ENCODE measurements around the gene LOXHD1. TPM values are rescaled to one million over a fixed set of nuclear protein-coding genes. Genes with fewer than 3 reads are reported as not detected.

LOXHD1 gene
- total RNA-seq, 1 experiment from 2014 or later = not detected

DNA sequence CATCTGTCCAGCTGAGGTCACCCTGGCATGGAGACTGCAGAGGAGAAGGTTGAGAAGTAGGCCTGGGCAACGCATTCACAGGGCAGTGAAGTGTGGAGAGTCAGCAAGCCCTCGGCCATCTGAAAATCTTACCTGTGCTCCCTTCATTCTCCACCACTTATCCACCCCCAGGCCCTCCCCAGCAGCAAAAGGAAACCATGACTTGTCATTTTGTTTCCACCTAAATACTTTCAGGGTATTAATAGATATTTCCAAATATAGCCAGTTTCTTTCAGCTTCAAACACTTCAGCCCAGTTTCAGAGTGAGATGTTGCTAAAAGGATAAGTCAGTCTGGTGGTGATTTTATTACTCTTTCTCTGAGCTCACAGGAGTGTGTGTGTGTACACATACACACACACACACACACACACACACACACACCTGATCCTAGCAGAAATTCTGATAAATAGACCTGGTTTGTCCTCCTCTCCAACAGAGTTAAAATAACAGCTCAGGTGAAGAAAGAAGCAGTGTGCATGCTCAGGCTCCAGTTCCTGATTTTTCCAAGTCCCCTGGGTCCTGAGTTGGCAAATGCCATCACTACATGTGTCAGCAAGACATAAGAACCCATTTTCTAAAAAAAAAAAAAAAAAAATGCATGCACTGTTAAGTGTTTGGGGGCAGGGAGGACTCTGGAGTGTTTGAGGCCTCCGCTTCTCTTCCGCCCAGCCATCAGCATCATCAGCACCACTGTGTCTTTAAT lies 82.8 kb downstream of the LOXHD1 start:
- Mint-ChIP-seq H3K4me3 (ENCODE audit: unreplicated experiment) (no peak overlapping the region), H3K36me3 (ENCODE audit: insufficient read depth, unreplicated experiment) (no peaks in the 10 kb centered on the region), H3K27me3 (ENCODE audit: insufficient read depth, unreplicated experiment) (peaks cover 11% of the 10 kb centered on the region), H3K9me3 (ENCODE audit: unreplicated experiment) (no peaks in the 10 kb centered on the region), H3K4me1 (ENCODE audit: low read depth, unreplicated experiment) (no peaks in the 10 kb centered on the region), H3K27ac (ENCODE audit: unreplicated experiment) (no peak overlapping the region)
- intact Hi-C loops (cut with micrococcal nuclease; ENCODE audit: unreplicated experiment) = no loop called here
- H3K4me3 ChIP-seq (ENCODE audit: low read depth, low read length) = no peak overlapping the region
- TF ChIP-seq, protein P1, sequence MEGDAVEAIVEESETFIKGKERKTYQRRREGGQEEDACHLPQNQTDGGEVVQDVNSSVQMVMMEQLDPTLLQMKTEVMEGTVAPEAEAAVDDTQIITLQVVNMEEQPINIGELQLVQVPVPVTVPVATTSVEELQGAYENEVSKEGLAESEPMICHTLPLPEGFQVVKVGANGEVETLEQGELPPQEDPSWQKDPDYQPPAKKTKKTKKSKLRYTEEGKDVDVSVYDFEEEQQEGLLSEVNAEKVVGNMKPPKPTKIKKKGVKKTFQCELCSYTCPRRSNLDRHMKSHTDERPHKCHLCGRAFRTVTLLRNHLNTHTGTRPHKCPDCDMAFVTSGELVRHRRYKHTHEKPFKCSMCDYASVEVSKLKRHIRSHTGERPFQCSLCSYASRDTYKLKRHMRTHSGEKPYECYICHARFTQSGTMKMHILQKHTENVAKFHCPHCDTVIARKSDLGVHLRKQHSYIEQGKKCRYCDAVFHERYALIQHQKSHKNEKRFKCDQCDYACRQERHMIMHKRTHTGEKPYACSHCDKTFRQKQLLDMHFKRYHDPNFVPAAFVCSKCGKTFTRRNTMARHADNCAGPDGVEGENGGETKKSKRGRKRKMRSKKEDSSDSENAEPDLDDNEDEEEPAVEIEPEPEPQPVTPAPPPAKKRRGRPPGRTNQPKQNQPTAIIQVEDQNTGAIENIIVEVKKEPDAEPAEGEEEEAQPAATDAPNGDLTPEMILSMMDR (IDR thresholded peaks at IDR 0.05; ENCODE audit: insufficient read depth in 1 of 2, low read depth in 1 of 2, low read length in 1 of 2, severe bottlenecking in 1 of 2, unreplicated experiment in 1 of 2) = no peak
- no peak for DNase-seq
- H3K4me1 ChIP-seq = no peaks in the 10 kb centered on the region
- H3K36me3 ChIP-seq (ENCODE audit: control insufficient read depth, insufficient read depth, low read length) = no peaks in the 10 kb centered on the region
- no TSS peak for BruUV-seq (replicated peaks)
- CTCF ChIA-PET = interaction anchor here (0.6 kb wide), 1 partner anchor 84 kb away, joined by 3 read pairs; no protein-coding TSS in a partner anchor
- H3K9me3 ChIP-seq = no peaks in the 10 kb centered on the region
- POLR2A ChIA-PET = no interaction called here
- no peaks in the 10 kb centered on the region for H3K27me3 ChIP-seq (replicated peaks; ENCODE audit: control insufficient read depth, insufficient read depth, low read length)

DNA sequence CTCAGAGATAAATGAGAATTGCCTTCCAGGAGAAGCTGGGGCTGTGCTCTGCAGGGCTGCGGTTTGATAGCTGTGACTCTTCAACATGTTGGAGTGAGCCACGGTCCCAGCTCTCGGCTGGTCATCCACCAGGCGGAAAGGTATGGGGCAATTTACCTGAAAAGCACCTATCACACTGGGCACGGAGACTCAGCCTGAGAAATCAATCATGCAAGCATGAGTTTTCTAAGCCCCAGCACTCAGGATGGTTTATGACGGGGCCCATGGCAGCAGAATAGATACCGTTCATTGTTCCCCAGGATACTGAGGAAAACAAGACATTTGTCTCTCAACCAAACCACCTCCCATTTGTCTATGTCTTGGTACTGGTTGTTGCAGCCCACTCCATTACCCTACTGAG lies 83.9 kb downstream of the LOXHD1 start:
- Mint-ChIP-seq H3K4me1 (ENCODE audit: low read depth, unreplicated experiment) (no peaks in the 10 kb centered on the region), H3K9me3 (ENCODE audit: unreplicated experiment) (no peaks in the 10 kb centered on the region), H3K27me3 (ENCODE audit: insufficient read depth, unreplicated experiment) (peaks cover 14% of the 10 kb centered on the region), H3K36me3 (ENCODE audit: insufficient read depth, unreplicated experiment) (no peaks in the 10 kb centered on the region), H3K4me3 (ENCODE audit: unreplicated experiment) (no peak overlapping the region), H3K27ac (ENCODE audit: unreplicated experiment) (no peak overlapping the region)
- Histone ChIP-seq H3K9me3 (no peaks in the 10 kb centered on the region), H3K36me3 (ENCODE audit: control insufficient read depth, insufficient read depth, low read length) (no peaks in the 10 kb centered on the region), H3K27me3 (replicated peaks; ENCODE audit: control insufficient read depth, insufficient read depth, low read length) (no peaks in the 10 kb centered on the region), H3K4me3 (ENCODE audit: low read depth, low read length) (no peak overlapping the region), H3K4me1 (no peaks in the 10 kb centered on the region)
- ChIA-PET CTCF (no interaction called here), POLR2A (no interaction called here)
- no peak for DNase-seq
- TF ChIP-seq, protein P1 (IDR thresholded peaks at IDR 0.05; ENCODE audit: insufficient read depth in 1 of 2, low read depth in 1 of 2, low read length in 1 of 2, severe bottlenecking in 1 of 2, unreplicated experiment in 1 of 2) = no peak
- no TSS peak for BruUV-seq (replicated peaks)
- intact Hi-C loops (cut with micrococcal nuclease; ENCODE audit: unreplicated experiment) = no loop called here

DNA sequence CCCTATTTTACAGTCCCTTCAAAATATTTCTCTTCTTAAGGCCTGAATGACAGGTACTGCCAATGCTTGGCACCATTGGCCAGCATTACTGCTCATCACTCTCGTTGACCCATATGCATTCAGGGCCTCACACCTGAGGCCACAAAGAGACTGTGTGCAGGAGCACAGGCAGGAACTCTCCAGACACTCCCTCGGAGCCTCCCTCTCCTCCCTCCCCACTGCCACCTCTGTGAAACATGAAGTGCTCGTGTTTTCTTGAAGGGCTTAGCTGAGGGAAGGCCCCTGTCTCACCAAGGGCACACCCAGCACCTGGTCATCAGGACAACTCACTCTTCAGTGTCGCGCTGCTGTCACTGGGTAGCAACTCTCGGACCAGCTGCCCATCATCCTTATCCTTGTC lies 85.3 kb downstream of the LOXHD1 start:
- H3K4me1 Mint-ChIP-seq (ENCODE audit: low read depth, unreplicated experiment) = no peaks in the 10 kb centered on the region
- BruUV-seq (replicated peaks) = no TSS peak
- Histone ChIP-seq H3K27me3 (replicated peaks; ENCODE audit: control insufficient read depth, insufficient read depth, low read length) (no peaks in the 10 kb centered on the region), H3K4me3 (ENCODE audit: low read depth, low read length) (no peak overlapping the region), H3K9me3 (no peaks in the 10 kb centered on the region), H3K36me3 (ENCODE audit: control insufficient read depth, insufficient read depth, low read length) (no peaks in the 10 kb centered on the region), H3K4me1 (no peaks in the 10 kb centered on the region)
- TF ChIP-seq, protein P1 (IDR thresholded peaks at IDR 0.05; ENCODE audit: insufficient read depth in 1 of 2, low read depth in 1 of 2, low read length in 1 of 2, severe bottlenecking in 1 of 2, unreplicated experiment in 1 of 2) = no peak
- no peak for DNase-seq
- H3K4me3 Mint-ChIP-seq (ENCODE audit: unreplicated experiment) = no peak overlapping the region
- POLR2A ChIA-PET = no interaction called here
- H3K36me3 Mint-ChIP-seq (ENCODE audit: insufficient read depth, unreplicated experiment) = no peaks in the 10 kb centered on the region
- H3K27ac Mint-ChIP-seq (ENCODE audit: unreplicated experiment) = no peak overlapping the region
- CTCF ChIA-PET = no interaction called here
- H3K9me3 Mint-ChIP-seq (ENCODE audit: unreplicated experiment) = no peaks in the 10 kb centered on the region
- intact Hi-C loops (cut with micrococcal nuclease; ENCODE audit: unreplicated experiment) = no loop called here
- H3K27me3 Mint-ChIP-seq (ENCODE audit: insufficient read depth, unreplicated experiment) = peaks cover 14% of the 10 kb centered on the region

Data from Caco-2 (cell line).